T-helper 17 cell (primary cell): ENCODE results near the gene DSN1. TPM values are rescaled to one million over a fixed set of nuclear protein-coding genes. Genes with fewer than 3 reads are reported as not detected.
"Not testable (repeated sequence)": the region's sequence is repeated elsewhere in the genome, so short reads cannot be mapped to it uniquely, and the experiment has no call there.

Experiments
- ATAC-seq: fragments of 150-1000 bp; cut with Tn5 transposase; 2 replicates; pipeline ENCODE4 v1.10.0; 2021; ENCODE audit warnings: mild to moderate bottlenecking, moderate library complexity
- DNase-seq, 3 donors: peaks; one replicate each; pipeline versions ENCODE4 v3.0.0 to v3.0.0-alpha.2; 2020 to 2021
- H3K9me3 ChIP-seq: one replicate; pipeline ENCODE4 v1.7.0; 2013; ENCODE audit warnings: low read length, mild to moderate bottlenecking; ENCODE audit not compliant: control insufficient read depth, poor library complexity, severe bottlenecking
- H3K27ac Mint-ChIP-seq: one replicate; pipeline ENCODE4 v1.8.0; 2022; ENCODE audit warnings: mild to moderate bottlenecking, moderate library complexity, mixed read lengths
- H3K27me3 Mint-ChIP-seq: one replicate; pipeline ENCODE4 v1.8.0; 2022; ENCODE audit warnings: mixed read lengths
- H3K36me3 Mint-ChIP-seq: one replicate; pipeline ENCODE4 v1.8.0; 2022; ENCODE audit warnings: low read depth, mixed read lengths
- H3K4me1 Mint-ChIP-seq: one replicate; pipeline ENCODE4 v1.8.0; 2022; ENCODE audit warnings: mild to moderate bottlenecking, mixed read lengths
- H3K4me3 Mint-ChIP-seq: one replicate; pipeline ENCODE4 v1.8.0; 2022; ENCODE audit warnings: mild to moderate bottlenecking, moderate library complexity, mixed read lengths
- total RNA-seq, 4 donors: library from RNA in 2 of 4; stranded (reverse) in 2 of 4; gene quantifications; one replicate each; pipeline ENCODE4 v1.2.3 and lab custom pipeline; 2022 to 2026

Gene DSN1
- total RNA-seq, 2 donors from 2014 or later, result 9.0 to 9.7 TPM

DNA sequence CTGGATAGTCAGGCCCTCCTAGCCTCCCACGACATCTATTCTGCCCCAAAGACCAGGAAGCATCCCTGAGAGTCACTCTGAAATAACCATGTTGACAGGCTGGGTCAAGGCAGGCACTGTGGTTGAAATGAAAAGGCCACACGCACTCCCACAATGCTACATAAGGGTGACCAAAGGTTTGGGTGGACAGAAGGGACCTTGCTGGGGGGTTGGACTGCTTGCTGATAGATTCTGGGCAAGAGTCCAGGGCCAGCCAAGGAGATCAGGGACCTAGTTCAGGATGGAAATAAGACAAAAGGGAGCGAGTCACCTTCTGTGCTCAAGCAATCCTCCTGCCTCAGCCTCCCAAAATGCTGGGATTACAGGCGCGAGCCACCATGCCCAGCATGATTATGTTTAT, 32.5 kb upstream of the DSN1 start:
- H3K4me1 Mint-ChIP-seq, result peaks cover 9% of the 10 kb centered on the region
- no peaks in the 10 kb centered on the region for H3K27me3 Mint-ChIP-seq
- no peak for ATAC-seq
- H3K9me3 ChIP-seq, result no peaks in the 10 kb centered on the region
- H3K4me3 Mint-ChIP-seq, result no peak overlapping the region
- H3K36me3 Mint-ChIP-seq, result no peaks in the 10 kb centered on the region
- DNase-seq, result no peak
- no peak overlapping the region for H3K27ac Mint-ChIP-seq

DNA sequence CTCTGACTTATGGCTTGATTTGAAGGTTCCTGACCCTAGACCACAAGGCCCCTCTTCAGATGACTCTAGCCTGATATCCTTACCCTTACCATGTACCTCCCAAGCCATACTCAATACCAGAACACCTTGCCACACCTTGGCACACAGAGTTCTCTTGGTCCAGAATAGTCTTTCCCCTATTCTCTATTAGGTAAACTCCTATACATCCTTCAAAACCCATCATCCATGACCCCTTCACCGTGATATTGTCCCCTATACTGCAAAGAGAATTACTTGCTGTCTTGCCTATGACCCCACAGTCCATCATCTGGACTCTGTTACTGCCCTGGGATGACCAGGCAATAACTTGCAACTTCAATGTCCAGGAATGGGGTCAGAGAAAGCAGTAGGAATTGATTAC, 31.8 kb upstream of the DSN1 start:
- Mint-ChIP-seq H3K4me3 (no peak overlapping the region), H3K27ac (no peak overlapping the region), H3K27me3 (no peaks in the 10 kb centered on the region), H3K4me1 (peaks cover 9% of the 10 kb centered on the region), H3K36me3 (no peaks in the 10 kb centered on the region)
- DNase-seq (no peak), ATAC-seq (no peak)
- H3K9me3 ChIP-seq, result no peaks in the 10 kb centered on the region

DNA sequence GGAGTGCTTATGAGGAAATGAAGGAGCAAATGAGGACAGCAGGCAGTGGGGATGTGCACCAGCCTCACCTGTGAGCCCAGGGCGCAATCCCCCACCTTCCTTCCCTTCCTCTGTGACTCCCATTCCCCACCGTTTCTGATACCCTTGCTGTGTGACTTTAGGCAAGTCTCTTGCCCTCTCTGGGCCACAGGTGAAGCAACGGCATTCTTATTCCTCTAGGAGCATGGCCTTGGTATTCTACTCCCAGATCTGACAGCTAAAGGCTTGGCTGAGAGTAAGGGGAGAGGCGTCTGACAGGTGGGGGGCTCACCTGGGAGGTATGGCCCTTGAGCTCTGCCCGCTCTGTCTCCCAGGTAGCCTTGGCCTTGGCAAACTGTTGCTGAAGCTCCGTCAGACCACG, 30.9 kb upstream of the DSN1 start:
- no peaks in the 10 kb centered on the region for H3K9me3 ChIP-seq
- Mint-ChIP-seq H3K4me1 (peaks cover 9% of the 10 kb centered on the region), H3K27me3 (no peaks in the 10 kb centered on the region), H3K4me3 (no peak overlapping the region), H3K36me3 (no peaks in the 10 kb centered on the region), H3K27ac (no peak overlapping the region)
- DNase-seq, result no peak
- ATAC-seq, result no peak

DNA sequence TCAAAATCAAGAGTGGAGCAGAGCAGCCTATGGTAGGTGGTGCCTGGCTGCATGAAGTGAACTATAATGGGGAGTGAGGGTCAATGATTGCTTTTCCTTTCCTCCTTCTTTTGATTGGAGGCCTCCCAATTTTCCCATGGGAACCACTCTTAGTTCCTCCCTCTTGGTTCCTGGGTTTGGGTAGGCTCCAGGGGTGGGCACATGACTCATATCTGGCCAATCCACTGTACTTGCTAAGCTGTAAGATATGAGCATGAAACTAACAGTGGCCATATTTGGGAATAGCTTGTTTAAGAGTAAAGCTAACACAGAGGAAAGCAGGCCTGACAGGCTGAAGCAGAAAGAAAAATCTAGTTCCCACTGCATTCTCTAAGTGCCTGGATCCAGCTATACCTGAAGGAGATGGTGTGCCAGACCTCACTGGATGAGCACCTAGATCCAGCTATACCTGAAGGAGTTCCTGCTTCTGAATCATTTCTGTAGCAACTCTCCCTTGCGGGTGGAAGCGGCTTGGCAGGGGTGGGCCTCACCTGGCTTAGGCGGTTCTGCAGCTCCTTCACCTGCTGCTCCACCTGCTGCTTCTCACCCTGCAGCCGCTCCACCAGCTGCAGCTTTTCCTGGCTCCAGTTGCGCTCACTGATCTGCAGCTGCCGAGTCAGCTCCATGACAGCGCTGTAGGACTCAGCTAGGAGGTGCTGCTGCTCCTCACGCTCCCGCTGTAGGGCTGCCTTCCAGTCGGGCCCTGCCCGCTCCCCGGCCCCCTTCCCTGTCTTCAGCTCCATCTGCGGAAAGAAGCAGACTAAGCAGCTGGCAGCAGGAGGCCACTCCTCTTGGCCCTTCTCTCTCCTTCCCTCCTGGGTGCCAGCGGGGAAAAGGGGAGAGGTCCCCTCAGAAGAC, 29.0 kb upstream of the DSN1 start:
- no peaks in the 10 kb centered on the region for H3K27me3 Mint-ChIP-seq
- H3K36me3 Mint-ChIP-seq, result no peaks in the 10 kb centered on the region
- H3K27ac Mint-ChIP-seq, result peak overlapping the region; percentile 79
- DNase-seq (no peak), ATAC-seq (no peak)
- H3K4me3 Mint-ChIP-seq, result no peak overlapping the region
- H3K4me1 Mint-ChIP-seq, result peaks cover 5% of the 10 kb centered on the region
- no peaks in the 10 kb centered on the region for H3K9me3 ChIP-seq

DNA sequence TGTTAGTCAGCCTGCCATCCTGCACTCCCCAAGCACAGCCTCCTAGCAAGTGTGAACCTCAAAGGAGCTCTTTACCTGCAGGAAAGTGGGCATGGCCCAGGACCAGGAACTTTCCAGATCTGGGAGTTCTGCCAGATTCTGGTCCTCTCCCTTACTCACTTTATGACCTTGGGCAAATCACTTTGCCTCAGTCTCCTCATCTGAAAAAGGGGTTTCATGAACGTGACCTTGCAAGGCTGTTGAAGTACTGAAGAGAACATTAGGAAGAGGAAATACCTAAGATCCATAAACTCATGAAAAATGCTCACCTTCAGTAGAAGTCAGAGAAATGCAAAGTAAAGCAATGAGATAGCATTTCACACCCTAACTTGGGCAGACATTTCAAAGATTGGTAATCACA, 26.8 kb upstream of the DSN1 start:
- H3K9me3 ChIP-seq, result no peaks in the 10 kb centered on the region
- ATAC-seq, result no peak
- Mint-ChIP-seq H3K36me3 (no peaks in the 10 kb centered on the region), H3K4me1 (peaks cover 4% of the 10 kb centered on the region), H3K27me3 (no peaks in the 10 kb centered on the region), H3K27ac (no peak overlapping the region), H3K4me3 (no peak overlapping the region)
- DNase-seq, result no peak

DNA sequence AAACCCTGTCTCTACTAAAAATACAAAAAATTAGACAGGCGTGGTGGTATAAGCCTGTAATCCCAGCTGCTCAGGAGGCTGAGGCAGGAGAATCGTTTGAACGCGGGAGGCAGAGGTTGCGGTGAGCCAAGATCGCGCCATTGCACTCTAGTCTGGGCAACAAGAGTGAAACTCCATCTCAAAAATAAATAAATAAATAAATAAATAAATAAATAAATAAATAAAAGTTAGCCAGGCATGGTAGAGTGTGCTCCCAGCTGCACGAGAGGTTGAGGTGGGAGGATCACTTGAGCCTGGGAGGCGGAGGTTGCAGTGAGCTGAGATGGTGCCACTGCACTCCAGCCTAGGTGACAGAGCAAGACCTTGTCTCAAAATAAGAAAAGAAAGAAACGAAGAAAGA, 25.8 kb upstream of the DSN1 start:
- H3K27ac Mint-ChIP-seq, H3K4me3 Mint-ChIP-seq, H3K36me3 Mint-ChIP-seq: not testable (repeated sequence)

DNA sequence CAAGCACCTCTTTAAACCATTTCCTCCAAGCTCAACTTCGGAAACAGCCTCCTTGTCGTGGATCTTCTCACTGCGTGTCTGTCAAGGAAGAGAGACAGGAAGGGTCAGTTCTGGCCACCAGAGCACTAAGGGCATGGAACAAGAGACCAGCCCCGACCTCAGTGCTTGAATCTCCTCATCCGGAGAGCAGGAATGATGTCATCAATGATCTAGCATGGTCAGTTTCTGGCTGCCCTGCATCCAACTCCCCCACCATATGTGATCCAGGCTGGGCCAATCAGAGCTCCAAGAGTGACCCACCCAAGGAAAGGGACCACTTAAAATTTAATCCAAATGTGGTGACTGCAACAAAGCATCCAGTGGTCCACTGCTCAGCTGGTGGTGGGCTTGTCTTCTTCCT, 23.3 kb upstream of the DSN1 start:
- no peak overlapping the region for H3K27ac Mint-ChIP-seq
- H3K4me3 Mint-ChIP-seq, result no peak overlapping the region

More for the DNA sequence above, 25.8 kb upstream of the DSN1 start:
- not testable (repeated sequence) for DNase-seq, ATAC-seq, H3K27me3 Mint-ChIP-seq, H3K4me1 Mint-ChIP-seq, H3K9me3 ChIP-seq

DNA sequence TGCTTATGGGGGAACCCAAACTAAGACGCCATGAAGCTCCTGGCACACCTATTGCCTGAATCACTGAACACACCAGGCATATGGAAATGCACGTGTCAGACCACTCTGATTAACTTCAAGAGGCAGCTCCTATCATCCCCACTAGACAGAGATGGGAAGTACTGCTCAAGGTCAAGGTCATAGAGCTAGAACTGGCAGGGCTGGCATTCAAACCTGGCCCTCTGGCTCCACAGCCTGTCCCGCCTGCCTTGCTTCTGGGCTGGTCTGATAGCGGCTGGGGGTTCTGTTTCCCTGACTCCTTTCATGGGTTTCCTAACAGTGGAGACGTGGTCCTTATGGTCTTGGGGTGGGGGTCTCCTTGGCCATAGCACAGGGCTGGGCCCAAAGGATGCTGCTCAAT, 22.6 kb upstream of the DSN1 start:
- DNase-seq (no peak), ATAC-seq (no peak)
- H3K36me3 Mint-ChIP-seq, result no peaks in the 10 kb centered on the region
- H3K4me3 Mint-ChIP-seq, result no peak overlapping the region
- H3K9me3 ChIP-seq, result no peaks in the 10 kb centered on the region
- no peak overlapping the region for H3K27ac Mint-ChIP-seq
- H3K4me1 Mint-ChIP-seq, result no peaks in the 10 kb centered on the region
- H3K27me3 Mint-ChIP-seq, result peaks cover 11% of the 10 kb centered on the region

More for the DNA sequence above, 23.3 kb upstream of the DSN1 start:
- DNase-seq, result no peak
- no peaks in the 10 kb centered on the region for H3K4me1 Mint-ChIP-seq
- no peaks in the 10 kb centered on the region for H3K9me3 ChIP-seq
- no peak for ATAC-seq
- peaks cover 5% of the 10 kb centered on the region for H3K27me3 Mint-ChIP-seq
- no peaks in the 10 kb centered on the region for H3K36me3 Mint-ChIP-seq

DNA sequence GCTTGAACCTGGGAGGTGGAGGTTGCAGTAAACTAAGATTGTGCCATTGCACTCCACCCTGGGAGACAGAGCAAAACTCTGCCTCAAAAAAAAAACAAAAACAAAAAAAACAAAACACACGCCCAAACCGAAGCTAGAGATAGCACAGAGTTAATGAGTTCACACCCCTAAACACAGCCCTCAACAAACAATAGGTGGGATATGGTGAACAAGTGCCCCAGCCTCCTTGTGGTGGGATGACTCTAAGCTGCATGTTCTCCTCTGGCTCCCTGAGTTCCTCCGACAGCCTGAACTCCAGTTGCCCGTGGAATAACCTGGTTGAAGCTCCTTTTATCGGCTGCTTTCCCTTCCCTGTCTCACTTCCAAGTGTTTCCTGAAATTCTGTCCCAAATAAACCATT, 22.1 kb upstream of the DSN1 start:
- peaks cover 11% of the 10 kb centered on the region for H3K27me3 Mint-ChIP-seq
- H3K4me1 Mint-ChIP-seq, result no peaks in the 10 kb centered on the region
- ATAC-seq, result no peak
- H3K9me3 ChIP-seq, result no peaks in the 10 kb centered on the region
- no peak for DNase-seq
- no peaks in the 10 kb centered on the region for H3K36me3 Mint-ChIP-seq
- H3K4me3 Mint-ChIP-seq, result no peak overlapping the region
- no peak overlapping the region for H3K27ac Mint-ChIP-seq

DNA sequence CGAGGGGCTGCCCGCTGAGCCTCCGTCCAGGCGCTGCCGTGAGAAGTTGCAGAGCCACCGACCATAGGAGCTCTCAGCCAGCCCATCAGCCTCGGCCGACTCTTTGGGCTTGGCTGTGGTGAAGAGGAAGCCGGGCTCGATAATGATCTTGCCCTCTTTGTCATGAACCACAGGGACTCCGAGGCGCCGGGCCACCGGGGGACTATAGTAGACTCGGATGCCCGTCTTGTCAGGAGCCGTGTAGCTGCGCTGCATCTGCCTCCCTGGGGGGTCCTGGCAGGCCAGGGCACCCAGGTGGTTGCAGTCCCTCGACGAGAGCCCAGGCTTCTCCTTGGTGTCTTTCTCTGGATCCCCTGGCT, 20.5 kb upstream of the DSN1 start:
- Mint-ChIP-seq H3K27ac (no peak overlapping the region), H3K4me3 (no peak overlapping the region), H3K4me1 (no peaks in the 10 kb centered on the region), H3K36me3 (no peaks in the 10 kb centered on the region), H3K27me3 (peaks cover 11% of the 10 kb centered on the region)
- DNase-seq (no peak), ATAC-seq (no peak)
- H3K9me3 ChIP-seq, result no peaks in the 10 kb centered on the region

DNA sequence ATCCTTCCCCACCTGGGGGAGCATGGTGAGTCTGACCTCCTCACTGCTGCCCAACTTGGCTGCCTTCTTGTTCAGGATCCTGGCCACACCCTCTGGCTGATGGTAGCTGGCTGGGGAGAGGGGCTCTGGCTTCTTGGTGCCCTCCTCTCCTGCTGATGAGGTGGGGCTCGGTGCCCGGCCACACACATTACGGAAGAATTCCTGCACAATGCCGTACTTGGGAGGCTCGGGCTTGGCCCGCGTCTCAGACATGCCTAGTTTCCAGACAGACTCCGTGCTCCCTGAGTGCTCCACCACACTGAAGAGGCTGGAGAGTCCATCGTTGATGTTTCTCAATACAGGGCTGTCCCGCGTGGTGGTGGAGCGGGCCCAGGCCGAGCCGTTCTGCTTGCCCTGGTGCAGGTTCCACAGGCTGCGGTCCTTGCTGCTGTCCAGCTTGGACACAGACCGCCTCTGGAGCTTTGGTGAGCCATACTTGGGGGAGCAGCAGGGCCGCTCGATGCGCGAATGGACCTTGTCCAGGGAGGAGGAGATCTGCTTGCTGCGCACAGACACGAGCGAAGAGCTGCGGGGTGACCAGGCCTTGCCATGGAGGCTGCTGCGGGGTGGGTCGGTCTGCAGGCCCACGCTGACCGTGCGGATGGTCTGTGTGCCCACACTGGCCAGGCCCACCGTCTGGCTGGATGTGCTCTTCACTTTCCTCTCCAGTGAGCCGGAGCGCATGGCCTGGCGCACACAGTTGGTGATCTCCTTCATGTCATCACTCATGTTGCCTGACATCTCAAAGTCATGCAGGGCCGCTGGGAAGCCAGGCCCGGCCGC, 19.9 kb upstream of the DSN1 start:
- no peak overlapping the region for H3K27ac Mint-ChIP-seq
- ATAC-seq, result no peak
- H3K4me1 Mint-ChIP-seq, result no peaks in the 10 kb centered on the region
- peaks cover 11% of the 10 kb centered on the region for H3K27me3 Mint-ChIP-seq
- no peaks in the 10 kb centered on the region for H3K36me3 Mint-ChIP-seq
- no peak for DNase-seq
- no peak overlapping the region for H3K4me3 Mint-ChIP-seq
- no peaks in the 10 kb centered on the region for H3K9me3 ChIP-seq

DNA sequence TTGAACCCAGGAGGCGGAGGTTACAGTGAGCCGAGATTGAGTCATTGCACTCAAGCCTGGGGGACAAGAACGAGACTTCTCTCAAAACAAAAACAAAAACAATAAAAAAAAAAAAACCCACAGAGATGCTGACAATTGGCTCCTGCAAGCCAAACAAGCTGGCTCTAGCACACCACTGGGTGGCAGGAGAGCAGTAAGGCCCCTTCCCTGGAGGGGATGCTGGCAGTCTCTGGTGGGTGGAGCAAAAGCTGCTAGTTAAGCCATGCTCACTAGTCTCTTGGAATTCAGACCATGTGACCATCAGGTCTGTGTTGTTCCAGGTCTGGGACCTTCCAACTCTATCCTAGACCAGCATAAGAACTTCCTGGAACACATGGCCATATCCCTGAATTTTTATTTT, 18.9 kb upstream of the DSN1 start:
- H3K9me3 ChIP-seq, result no peaks in the 10 kb centered on the region
- DNase-seq (no peak), ATAC-seq (no peak)
- Mint-ChIP-seq H3K27ac (no peak overlapping the region), H3K4me1 (no peaks in the 10 kb centered on the region), H3K36me3 (no peaks in the 10 kb centered on the region), H3K4me3 (no peak overlapping the region), H3K27me3 (peaks cover 11% of the 10 kb centered on the region)

DNA sequence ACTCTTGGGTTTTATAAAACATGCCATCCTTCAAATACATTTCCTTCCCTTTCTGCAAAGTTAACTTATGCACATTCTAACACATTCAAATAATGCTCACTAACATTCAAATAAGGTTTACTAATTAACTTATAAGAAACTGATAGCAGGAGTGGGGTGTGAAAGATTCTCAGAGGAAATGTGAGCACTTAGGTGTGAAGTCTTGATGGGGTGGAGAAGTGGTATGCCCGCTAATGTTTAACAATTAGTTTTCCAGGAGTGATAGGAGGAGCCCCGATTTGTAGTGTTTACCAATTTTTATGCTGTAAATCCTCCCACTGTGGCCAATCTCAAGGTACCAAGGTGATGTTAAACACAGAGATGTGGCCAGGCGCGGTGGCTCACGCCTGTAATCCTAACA, 18.3 kb upstream of the DSN1 start:
- no peaks in the 10 kb centered on the region for H3K4me1 Mint-ChIP-seq
- ATAC-seq (no peak), DNase-seq (no peak)
- no peak overlapping the region for H3K27ac Mint-ChIP-seq
- H3K27me3 Mint-ChIP-seq, result peaks cover 13% of the 10 kb centered on the region
- no peak overlapping the region for H3K4me3 Mint-ChIP-seq
- no peaks in the 10 kb centered on the region for H3K36me3 Mint-ChIP-seq
- H3K9me3 ChIP-seq, result no peaks in the 10 kb centered on the region
